ENCODE measurements around the gene HOXC12.

Gene HOXC12

GRCh38 chr12:54001283-54002187 lies 46.8 kb downstream of the HOXC12 start (continued):
- TF ChIP-seq ZNF843 (tag by site-specific recombination; IDR thresholded peaks at IDR 0.05): peak; percentile 68; the same call in 1 of the 2 replicates
- 0 out of 2 replicates have a peak, but pooled peaks have one; percentile 16 for TF ChIP-seq ZSCAN30 (tag by site-specific recombination; IDR thresholded peaks at IDR 0.05)
- peak; percentile 60; the same call in 1 of the 2 replicates for TF ChIP-seq PATZ1 (tag by site-specific recombination; IDR thresholded peaks at IDR 0.05)
- TF ChIP-seq, protein P1, sequence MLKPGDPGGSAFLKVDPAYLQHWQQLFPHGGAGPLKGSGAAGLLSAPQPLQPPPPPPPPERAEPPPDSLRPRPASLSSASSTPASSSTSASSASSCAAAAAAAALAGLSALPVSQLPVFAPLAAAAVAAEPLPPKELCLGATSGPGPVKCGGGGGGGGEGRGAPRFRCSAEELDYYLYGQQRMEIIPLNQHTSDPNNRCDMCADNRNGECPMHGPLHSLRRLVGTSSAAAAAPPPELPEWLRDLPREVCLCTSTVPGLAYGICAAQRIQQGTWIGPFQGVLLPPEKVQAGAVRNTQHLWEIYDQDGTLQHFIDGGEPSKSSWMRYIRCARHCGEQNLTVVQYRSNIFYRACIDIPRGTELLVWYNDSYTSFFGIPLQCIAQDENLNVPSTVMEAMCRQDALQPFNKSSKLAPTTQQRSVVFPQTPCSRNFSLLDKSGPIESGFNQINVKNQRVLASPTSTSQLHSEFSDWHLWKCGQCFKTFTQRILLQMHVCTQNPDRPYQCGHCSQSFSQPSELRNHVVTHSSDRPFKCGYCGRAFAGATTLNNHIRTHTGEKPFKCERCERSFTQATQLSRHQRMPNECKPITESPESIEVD (tag by site-specific recombination; IDR thresholded peaks at IDR 0.05): peak; percentile 92
- no peak for TF ChIP-seq ZNF768 (tag by site-specific recombination; IDR thresholded peaks at IDR 0.05)
- TF ChIP-seq ZNF777 (tag by site-specific recombination; IDR thresholded peaks at IDR 0.05; ENCODE audit: borderline replicate concordance): no peak
- TF ChIP-seq ZNF274 (IDR thresholded peaks at IDR 0.05; ENCODE audit: low read length): no peak
- TF ChIP-seq ZNF274 (tag by site-specific recombination; IDR thresholded peaks at IDR 0.05; ENCODE audit: borderline replicate concordance): no peak

- CTCF ChIA-PET: interaction anchor here (0.8 to 6.7 kb wide), 6 partner anchors 14 to 377 kb away, joined by 3 to 49 read pairs (median 4); no protein-coding TSS in a partner anchor
- peak overlapping the region; percentile 99 for H3K27ac ChIP-seq (ENCODE audit: extremely low read depth, low read depth, low read length)
- H3K4me1 ChIP-seq (ENCODE audit: control insufficient read depth, insufficient read depth, low read length): peaks cover 39% of the 10 kb centered on the region
- POLR2A ChIA-PET: interaction anchor here (3.5 kb wide), 1 partner anchor 17 kb away, joined by 16 read pairs; the partner anchor contains the start of gene HOXC10
- H3K9me3 ChIP-seq (ENCODE audit: control insufficient read depth, insufficient read depth, low read depth, low read length): no peaks in the 10 kb centered on the region
- no peak overlapping the region for H3K4me3 ChIP-seq (ENCODE audit: low read depth, low read length)
- peaks cover 8 to 15% of the 10 kb centered on the region in 2 experiments; a peak in 2 of 3 replicates for H3K36me3 ChIP-seq (ENCODE audit: control insufficient read depth in 2 of 2, insufficient read depth in 1 of 2, low read length in 2 of 2)
- TF ChIP-seq ZBTB11 (tag by site-specific recombination; conservative IDR thresholded peaks at IDR 0.05; ENCODE audit: low read depth) (no peak), IKZF3 (tag by site-specific recombination; IDR thresholded peaks at IDR 0.05) (0 out of 2 replicates have a peak, but pooled peaks have one; percentile 7), ZNF335 (tag by site-specific recombination; conservative IDR thresholded peaks at IDR 0.05) (peak; percentile 72), ZNF366 (tag by site-specific recombination; conservative IDR thresholded peaks at IDR 0.05) (peak; percentile 73), ZNF501 (tag by site-specific recombination; IDR thresholded peaks at IDR 0.05) (no peak), ZNF558 (tag by site-specific recombination; IDR thresholded peaks at IDR 0.05) (no peak), ZNF211 (tag by site-specific recombination; IDR thresholded peaks at IDR 0.05; ENCODE audit: low read depth) (no peak), ZNF416 (tag by site-specific recombination; IDR thresholded peaks at IDR 0.05) (no peak), ZNF645 (tag by site-specific recombination; IDR thresholded peaks at IDR 0.05) (no peak), SALL2 (tag by site-specific recombination; IDR thresholded peaks at IDR 0.05; ENCODE audit: borderline replicate concordance) (no peak), ZNF596 (tag by site-specific recombination; IDR thresholded peaks at IDR 0.05) (0 out of 2 replicates have a peak, but pooled peaks have one; percentile 1), ZNF121 (tag by site-specific recombination; IDR thresholded peaks at IDR 0.05) (no peak), ZSCAN30 (tag by site-specific recombination; IDR thresholded peaks at IDR 0.05) (0 out of 2 replicates have a peak, but pooled peaks have one; percentile 3)
- TF ChIP-seq, protein P2, sequence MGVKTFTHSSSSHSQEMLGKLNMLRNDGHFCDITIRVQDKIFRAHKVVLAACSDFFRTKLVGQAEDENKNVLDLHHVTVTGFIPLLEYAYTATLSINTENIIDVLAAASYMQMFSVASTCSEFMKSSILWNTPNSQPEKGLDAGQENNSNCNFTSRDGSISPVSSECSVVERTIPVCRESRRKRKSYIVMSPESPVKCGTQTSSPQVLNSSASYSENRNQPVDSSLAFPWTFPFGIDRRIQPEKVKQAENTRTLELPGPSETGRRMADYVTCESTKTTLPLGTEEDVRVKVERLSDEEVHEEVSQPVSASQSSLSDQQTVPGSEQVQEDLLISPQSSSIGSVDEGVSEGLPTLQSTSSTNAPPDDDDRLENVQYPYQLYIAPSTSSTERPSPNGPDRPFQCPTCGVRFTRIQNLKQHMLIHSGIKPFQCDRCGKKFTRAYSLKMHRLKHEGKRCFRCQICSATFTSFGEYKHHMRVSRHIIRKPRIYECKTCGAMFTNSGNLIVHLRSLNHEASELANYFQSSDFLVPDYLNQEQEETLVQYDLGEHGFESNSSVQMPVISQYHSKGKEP (tag by site-specific recombination; IDR thresholded peaks at IDR 0.05): no peak
- TF ChIP-seq, protein P1 (tag by site-specific recombination; IDR thresholded peaks at IDR 0.05): no peak
Observed at GRCh38 chr12:54002278-54002914, 47.7 kb downstream of the HOXC12 start.

All from HEK293 (cell line).